Skin epidermis (tissue), 12 donors: Measurements from ENCODE around the gene SYT14.
A peak's percentile ranks its signal among the peaks of the same experiment; 100 is the strongest.
"Not testable (repeated sequence)": the region's sequence is repeated elsewhere in the genome, so short reads cannot be mapped to it uniquely, and the experiment has no call there.

Source experiments
- H3K27ac ChIP-seq, 21 experiments: fragments of 200-600 bp; sonication (generic) in 11 of 21; one replicate each; pipeline ENCODE4 v1.5.0; 2020; ENCODE audit warnings: mild to moderate bottlenecking in 3 of 21, inconsistent platforms in 2 of 21, moderate library complexity in 2 of 21
- H3K4me3 ChIP-seq, 7 experiments: fragments of 200-600 bp; sonication (generic) in 2 of 7; one replicate each; pipeline ENCODE4 v1.5.0; 2020; ENCODE audit warnings: inconsistent platforms in 2 of 7, mild to moderate bottlenecking in 2 of 7, moderate library complexity in 1 of 7

The SYT14 gene

GRCh38 chr1:209937996-209938959 is at the start of gene SYT14:
SYT14 (plus strand) TSS chr1:209938217; CDS start chr1:209938265, 48 bp downstream.
- H3K27ac ChIP-seq, result peak within 1 kb of the TSS in 1 of 21 experiments; percentile 15
- peak within 1 kb of the TSS in 5 of 7 experiments; percentile 1 to 51 (median 31) for H3K4me3 ChIP-seq

GRCh38 chr1:209888291-209889076 is 49.5 kb upstream of the SYT14 start:
- H3K27ac ChIP-seq, H3K4me3 ChIP-seq: not testable (repeated sequence)

- H3K4me3 ChIP-seq, result no peak overlapping the region
Measured at GRCh38 chr1:209889077-209889418, 49.0 kb upstream of the SYT14 start.

GRCh38 chr1:209890641-209891330 is 47.2 kb upstream of the SYT14 start:
- Histone ChIP-seq H3K27ac (peak overlapping the region in 3 of 21 experiments; percentile 9 to 50 (median 22)), H3K4me3 (no peak overlapping the region)

More at GRCh38 chr1:209889077-209889418, 49.0 kb upstream of the SYT14 start:
- no peak overlapping the region for H3K27ac ChIP-seq

- Histone ChIP-seq H3K4me3 (no peak overlapping the region), H3K27ac (no peak overlapping the region)
Measured at GRCh38 chr1:209893751-209894150, 44.3 kb upstream of the SYT14 start.

- H3K4me3 ChIP-seq, result no peak overlapping the region
Measured at GRCh38 chr1:209895709-209896108, 42.3 kb upstream of the SYT14 start.

GRCh38 chr1:209896346-209896745 is 41.7 kb upstream of the SYT14 start:
- H3K27ac ChIP-seq, result peak overlapping the region in 2 of 21 experiments; percentile 28 to 76
- no peak overlapping the region for H3K4me3 ChIP-seq

More at GRCh38 chr1:209895709-209896108, 42.3 kb upstream of the SYT14 start:
- peak overlapping the region in 2 of 21 experiments; percentile 28 to 76 for H3K27ac ChIP-seq

GRCh38 chr1:209898271-209898670 is 39.7 kb upstream of the SYT14 start:
- H3K27ac ChIP-seq, result not testable (repeated sequence)

GRCh38 chr1:209898851-209899250 is 39.2 kb upstream of the SYT14 start:
- not testable (repeated sequence) for H3K4me3 ChIP-seq, H3K27ac ChIP-seq

More at GRCh38 chr1:209898271-209898670, 39.7 kb upstream of the SYT14 start:
- H3K4me3 ChIP-seq, result not testable (repeated sequence)

- Histone ChIP-seq H3K27ac (no peak overlapping the region), H3K4me3 (no peak overlapping the region)
Measured at GRCh38 chr1:209899948-209900347, 38.1 kb upstream of the SYT14 start.

GRCh38 chr1:209900734-209901133 is 37.3 kb upstream of the SYT14 start:
- Histone ChIP-seq H3K27ac (no peak overlapping the region), H3K4me3 (no peak overlapping the region)

- H3K4me3 ChIP-seq, result no peak overlapping the region
- no peak overlapping the region for H3K27ac ChIP-seq
Measured at GRCh38 chr1:209901211-209901610, 36.8 kb upstream of the SYT14 start.

- not testable (repeated sequence) for H3K27ac ChIP-seq, H3K4me3 ChIP-seq
Measured at GRCh38 chr1:209904774-209905173, 33.2 kb upstream of the SYT14 start.

- Histone ChIP-seq H3K27ac (no peak overlapping the region), H3K4me3 (no peak overlapping the region)
Measured at GRCh38 chr1:209911746-209912145, 26.3 kb upstream of the SYT14 start.

- no peak overlapping the region for H3K4me3 ChIP-seq
- H3K27ac ChIP-seq, result no peak overlapping the region
Measured at GRCh38 chr1:209912306-209912705, 25.7 kb upstream of the SYT14 start.

- not testable (repeated sequence) for H3K4me3 ChIP-seq, H3K27ac ChIP-seq
Measured at GRCh38 chr1:209919637-209920036, 18.4 kb upstream of the SYT14 start.

- Histone ChIP-seq H3K27ac (no peak overlapping the region), H3K4me3 (no peak overlapping the region)
Measured at GRCh38 chr1:209920844-209921243, 17.2 kb upstream of the SYT14 start.

- no peak overlapping the region for H3K27ac ChIP-seq
- H3K4me3 ChIP-seq, result no peak overlapping the region
Measured at GRCh38 chr1:209924390-209924789, 13.6 kb upstream of the SYT14 start.

GRCh38 chr1:209926045-209926444 is 12.0 kb upstream of the SYT14 start:
- H3K27ac ChIP-seq, result no peak overlapping the region
- no peak overlapping the region for H3K4me3 ChIP-seq

- H3K27ac ChIP-seq, result no peak overlapping the region
- H3K4me3 ChIP-seq, result no peak overlapping the region
Measured at GRCh38 chr1:209927466-209927865, 10.6 kb upstream of the SYT14 start.
